K562 (cell line): Measurements from ENCODE around the gene B9D2. TPM values are rescaled to one million over a fixed set of nuclear protein-coding genes. Genes with fewer than 3 reads are reported as not detected.

Experiments
- CBX5 ChIP-seq: IDR thresholded peaks from 2 replicates; pipeline ENCODE4 v1.6.1; 2014; ENCODE audit warnings: low read depth, borderline replicate concordance
- CHD1 ChIP-seq: fragments of 200-600 bp; sonication (generic); IDR thresholded peaks from one replicate; pipeline ENCODE4 v1.6.1; 2012; ENCODE audit warnings: mild to moderate bottlenecking, moderate library complexity, low read length, inconsistent platforms
- GABPB1 ChIP-seq: sonication (generic); formaldehyde crosslinking; IDR thresholded peaks from 2 replicates; pipeline ENCODE4 v1.8.0; 2022; ENCODE audit warnings: mild to moderate bottlenecking, missing genetic modification reagents
- HNRNPK ChIP-seq: fragments of 200-400 bp; formaldehyde crosslinking; IDR thresholded peaks from one replicate; pipeline ENCODE4 v1.6.1; 2018; ENCODE audit warnings: mild to moderate bottlenecking, low read depth, low read length; ENCODE audit not compliant: poor library complexity, severe bottlenecking
- MTA2 ChIP-seq: fragments of 450-650 bp; IDR thresholded peaks from 2 replicates; pipeline ENCODE4 v1.6.1; 2016; ENCODE audit warnings: low read depth
- PHB2 ChIP-seq: fragments of 450-650 bp; IDR thresholded peaks from 2 replicates; pipeline ENCODE4 v1.6.1; 2017; ENCODE audit warnings: low read depth
- SMARCA4 ChIP-seq: fragments of 450-650 bp; IDR thresholded peaks from 2 replicates; pipeline ENCODE4 v1.6.1; 2016
- SRSF9 ChIP-seq: fragments of 200-400 bp; formaldehyde crosslinking; IDR thresholded peaks from 2 replicates; pipeline ENCODE4 v1.6.1; 2017; ENCODE audit warnings: low read depth, low read length, borderline replicate concordance
- SUPT5H ChIP-seq: fragments of 450-650 bp; IDR thresholded peaks from 2 replicates; pipeline ENCODE4 v1.6.1; 2016
- ZNF134 ChIP-seq: fragments of 250-450 bp; sonication (Bioruptor Pico); conservative IDR thresholded peaks from 2 replicates; pipeline ENCODE4 v1.4.0; 2020
- ZNF174 ChIP-seq: fragments of 250-450 bp; sonication (Bioruptor Pico); IDR thresholded peaks from 2 replicates; pipeline ENCODE4 v1.4.0; 2020; ENCODE audit warnings: mild to moderate bottlenecking
- polyA plus RNA-seq, 8 experiments: library from polyadenylated mRNA; depleted of rRNA in 4 of 8; stranded (reverse) in 5 of 8; unstranded in 3 of 8; fragments of >200 nt; fragmentation: Nextera tagmentation in 2 of 8; fragmentation: Illumina TruSeq in 1 of 8; extraction: Ambion mirVana in 2 of 8; extraction: Trizol in 1 of 8; gene quantifications; 2 replicates each; pipeline versions ENCODE4 v1.2.1 to v1.2.3, GENCODE V29; 2011 to 2014; ENCODE audit warnings: inconsistent platforms in 1 of 8, missing spikeins in 1 of 8
- total RNA-seq, 7 experiments: library from RNA; depleted of rRNA in 6 of 7; stranded (reverse); fragments of >200 nt in 6 of 7; fragmentation: Illumina TruSeq in 2 of 7; extraction: Trizol in 2 of 7; gene quantifications; 2 replicates each; pipeline versions ENCODE4 v1.2.1 to v1.2.3, GENCODE V29; 2011 to 2021; ENCODE audit warnings: low replicate concordance in 1 of 7
- TF ChIP-seq, protein P1 (sequence below): fragments of 250-450 bp; sonication (Bioruptor Pico); IDR thresholded peaks from 2 replicates; pipeline ENCODE4 v1.9.0; 2021; ENCODE audit warnings: mild to moderate bottlenecking, inconsistent platforms
- TF ChIP-seq, protein P2 (sequence below), 2 experiments: fragments of 450-650 bp; conservative IDR thresholded peaks; 2 replicates each; pipeline ENCODE4 v1.6.1; 2017; ENCODE audit warnings: mild to moderate bottlenecking in 2 of 2, moderate library complexity in 2 of 2
- TF ChIP-seq, protein P3 (sequence below): sonication (generic); formaldehyde crosslinking; IDR thresholded peaks from 2 replicates; pipeline ENCODE4 v1.8.0; 2022; ENCODE audit warnings: mild to moderate bottlenecking, missing genetic modification reagents
- TF ChIP-seq, protein P4 (sequence below): fragments of 250-450 bp; sonication (Bioruptor Pico); IDR thresholded peaks from 2 replicates; pipeline ENCODE4 v1.8.0; 2021; ENCODE audit warnings: moderate library complexity, mild to moderate bottlenecking, inconsistent platforms
- TF ChIP-seq, protein P5 (sequence below): fragments of 450-650 bp; IDR thresholded peaks from 2 replicates; pipeline ENCODE4 v1.6.1; 2018; ENCODE audit not compliant: partially characterized antibody
- TF ChIP-seq, protein P6 (sequence below): conservative IDR thresholded peaks from 2 replicates; pipeline ENCODE4 v1.6.1; 2011; ENCODE audit warnings: low read depth, mild to moderate bottlenecking, low read length; ENCODE audit not compliant: control insufficient read depth

B9D2 gene
- total and polyA plus RNA-seq, 9 of the 15 experiments (the other 6 are each of a cell fraction or from before 2014, with no cell fraction given), result 0.83 to 6.9 (median 2.8) TPM

DNA sequence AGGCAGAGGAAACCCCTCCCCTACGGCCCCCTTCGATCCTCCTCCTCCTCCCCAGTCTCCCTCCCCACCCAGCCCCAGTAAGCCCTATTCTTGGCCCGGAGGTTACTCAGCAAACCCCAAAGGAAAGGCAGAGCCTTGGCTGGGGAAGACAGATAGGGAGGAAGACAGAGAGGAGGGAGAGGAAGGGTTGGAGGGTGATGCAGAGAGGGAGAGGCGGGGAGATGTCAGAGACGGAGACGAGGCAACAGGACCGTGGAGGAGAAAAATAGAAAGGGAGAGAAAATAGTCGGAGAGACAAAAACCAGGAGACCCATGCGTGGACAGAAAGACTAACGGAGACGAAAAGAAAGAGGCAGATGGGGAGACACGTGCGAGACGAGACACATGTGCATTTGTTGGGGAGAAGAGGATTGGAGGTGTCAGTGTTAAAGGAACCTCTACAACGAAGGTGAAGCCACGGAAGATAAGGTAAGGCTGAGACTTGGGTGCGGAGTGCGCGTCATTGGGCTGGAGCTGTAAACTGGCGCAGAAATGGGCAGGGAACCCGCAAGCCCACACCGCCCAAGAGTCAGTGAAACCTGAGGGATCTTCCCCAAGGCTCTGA lies 13.1 kb downstream of the B9D2 start (continued):
- TF ChIP-seq, protein P1, sequence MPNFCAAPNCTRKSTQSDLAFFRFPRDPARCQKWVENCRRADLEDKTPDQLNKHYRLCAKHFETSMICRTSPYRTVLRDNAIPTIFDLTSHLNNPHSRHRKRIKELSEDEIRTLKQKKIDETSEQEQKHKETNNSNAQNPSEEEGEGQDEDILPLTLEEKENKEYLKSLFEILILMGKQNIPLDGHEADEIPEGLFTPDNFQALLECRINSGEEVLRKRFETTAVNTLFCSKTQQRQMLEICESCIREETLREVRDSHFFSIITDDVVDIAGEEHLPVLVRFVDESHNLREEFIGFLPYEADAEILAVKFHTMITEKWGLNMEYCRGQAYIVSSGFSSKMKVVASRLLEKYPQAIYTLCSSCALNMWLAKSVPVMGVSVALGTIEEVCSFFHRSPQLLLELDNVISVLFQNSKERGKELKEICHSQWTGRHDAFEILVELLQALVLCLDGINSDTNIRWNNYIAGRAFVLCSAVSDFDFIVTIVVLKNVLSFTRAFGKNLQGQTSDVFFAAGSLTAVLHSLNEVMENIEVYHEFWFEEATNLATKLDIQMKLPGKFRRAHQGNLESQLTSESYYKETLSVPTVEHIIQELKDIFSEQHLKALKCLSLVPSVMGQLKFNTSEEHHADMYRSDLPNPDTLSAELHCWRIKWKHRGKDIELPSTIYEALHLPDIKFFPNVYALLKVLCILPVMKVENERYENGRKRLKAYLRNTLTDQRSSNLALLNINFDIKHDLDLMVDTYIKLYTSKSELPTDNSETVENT, result no peak
- TF ChIP-seq SUPT5H (peak; percentile 65; the same call in 1 of the 2 replicates), ZNF134 (no peak), CBX5 (no peak), ZNF174 (CRISPR knock-in tag) (no peak), PHB2 (peak; percentile 39; the same call in 1 of the 2 replicates), SMARCA4 (peak; percentile 77), GABPB1 (no peak), MTA2 (peak; percentile 47), SRSF9 (no peak), CHD1 (peak; percentile 92), HNRNPK (no peak)
- TF ChIP-seq, protein P2, sequence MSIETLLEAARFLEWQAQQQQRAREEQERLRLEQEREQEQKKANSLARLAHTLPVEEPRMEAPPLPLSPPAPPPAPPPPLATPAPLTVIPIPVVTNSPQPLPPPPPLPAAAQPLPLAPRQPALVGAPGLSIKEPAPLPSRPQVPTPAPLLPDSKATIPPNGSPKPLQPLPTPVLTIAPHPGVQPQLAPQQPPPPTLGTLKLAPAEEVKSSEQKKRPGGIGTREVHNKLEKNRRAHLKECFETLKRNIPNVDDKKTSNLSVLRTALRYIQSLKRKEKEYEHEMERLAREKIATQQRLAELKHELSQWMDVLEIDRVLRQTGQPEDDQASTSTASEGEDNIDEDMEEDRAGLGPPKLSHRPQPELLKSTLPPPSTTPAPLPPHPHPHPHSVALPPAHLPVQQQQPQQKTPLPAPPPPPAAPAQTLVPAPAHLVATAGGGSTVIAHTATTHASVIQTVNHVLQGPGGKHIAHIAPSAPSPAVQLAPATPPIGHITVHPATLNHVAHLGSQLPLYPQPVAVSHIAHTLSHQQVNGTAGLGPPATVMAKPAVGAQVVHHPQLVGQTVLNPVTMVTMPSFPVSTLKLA (conservative IDR thresholded peaks at IDR 0.05), result peak; percentile 94 to 97
- TF ChIP-seq, protein P3, sequence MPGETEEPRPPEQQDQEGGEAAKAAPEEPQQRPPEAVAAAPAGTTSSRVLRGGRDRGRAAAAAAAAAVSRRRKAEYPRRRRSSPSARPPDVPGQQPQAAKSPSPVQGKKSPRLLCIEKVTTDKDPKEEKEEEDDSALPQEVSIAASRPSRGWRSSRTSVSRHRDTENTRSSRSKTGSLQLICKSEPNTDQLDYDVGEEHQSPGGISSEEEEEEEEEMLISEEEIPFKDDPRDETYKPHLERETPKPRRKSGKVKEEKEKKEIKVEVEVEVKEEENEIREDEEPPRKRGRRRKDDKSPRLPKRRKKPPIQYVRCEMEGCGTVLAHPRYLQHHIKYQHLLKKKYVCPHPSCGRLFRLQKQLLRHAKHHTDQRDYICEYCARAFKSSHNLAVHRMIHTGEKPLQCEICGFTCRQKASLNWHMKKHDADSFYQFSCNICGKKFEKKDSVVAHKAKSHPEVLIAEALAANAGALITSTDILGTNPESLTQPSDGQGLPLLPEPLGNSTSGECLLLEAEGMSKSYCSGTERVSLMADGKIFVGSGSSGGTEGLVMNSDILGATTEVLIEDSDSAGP (CRISPR knock-in tag), result peak; percentile 91
- TF ChIP-seq, protein P4, sequence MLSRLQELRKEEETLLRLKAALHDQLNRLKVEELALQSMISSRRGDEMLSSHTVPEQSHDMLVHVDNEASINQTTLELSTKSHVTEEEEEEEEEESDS (CRISPR knock-in tag), result no peak
- TF ChIP-seq, protein P5, sequence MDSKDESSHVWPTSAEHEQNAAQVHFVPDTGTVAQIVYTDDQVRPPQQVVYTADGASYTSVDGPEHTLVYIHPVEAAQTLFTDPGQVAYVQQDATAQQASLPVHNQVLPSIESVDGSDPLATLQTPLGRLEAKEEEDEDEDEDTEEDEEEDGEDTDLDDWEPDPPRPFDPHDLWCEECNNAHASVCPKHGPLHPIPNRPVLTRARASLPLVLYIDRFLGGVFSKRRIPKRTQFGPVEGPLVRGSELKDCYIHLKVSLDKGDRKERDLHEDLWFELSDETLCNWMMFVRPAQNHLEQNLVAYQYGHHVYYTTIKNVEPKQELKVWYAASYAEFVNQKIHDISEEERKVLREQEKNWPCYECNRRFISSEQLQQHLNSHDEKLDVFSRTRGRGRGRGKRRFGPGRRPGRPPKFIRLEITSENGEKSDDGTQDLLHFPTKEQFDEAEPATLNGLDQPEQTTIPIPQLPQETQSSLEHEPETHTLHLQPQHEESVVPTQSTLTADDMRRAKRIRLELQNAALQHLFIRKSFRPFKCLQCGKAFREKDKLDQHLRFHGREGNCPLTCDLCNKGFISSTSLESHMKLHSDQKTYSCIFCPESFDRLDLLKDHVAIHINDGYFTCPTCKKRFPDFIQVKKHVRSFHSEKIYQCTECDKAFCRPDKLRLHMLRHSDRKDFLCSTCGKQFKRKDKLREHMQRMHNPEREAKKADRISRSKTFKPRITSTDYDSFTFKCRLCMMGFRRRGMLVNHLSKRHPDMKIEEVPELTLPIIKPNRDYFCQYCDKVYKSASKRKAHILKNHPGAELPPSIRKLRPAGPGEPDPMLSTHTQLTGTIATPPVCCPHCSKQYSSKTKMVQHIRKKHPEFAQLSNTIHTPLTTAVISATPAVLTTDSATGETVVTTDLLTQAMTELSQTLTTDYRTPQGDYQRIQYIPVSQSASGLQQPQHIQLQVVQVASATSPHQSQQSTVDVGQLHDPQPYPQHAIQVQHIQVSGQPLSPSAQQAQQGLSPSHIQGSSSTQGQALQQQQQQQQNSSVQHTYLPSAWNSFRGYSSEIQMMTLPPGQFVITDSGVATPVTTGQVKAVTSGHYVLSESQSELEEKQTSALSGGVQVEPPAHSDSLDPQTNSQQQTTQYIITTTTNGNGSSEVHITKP, result no peak
- TF ChIP-seq, protein P6, sequence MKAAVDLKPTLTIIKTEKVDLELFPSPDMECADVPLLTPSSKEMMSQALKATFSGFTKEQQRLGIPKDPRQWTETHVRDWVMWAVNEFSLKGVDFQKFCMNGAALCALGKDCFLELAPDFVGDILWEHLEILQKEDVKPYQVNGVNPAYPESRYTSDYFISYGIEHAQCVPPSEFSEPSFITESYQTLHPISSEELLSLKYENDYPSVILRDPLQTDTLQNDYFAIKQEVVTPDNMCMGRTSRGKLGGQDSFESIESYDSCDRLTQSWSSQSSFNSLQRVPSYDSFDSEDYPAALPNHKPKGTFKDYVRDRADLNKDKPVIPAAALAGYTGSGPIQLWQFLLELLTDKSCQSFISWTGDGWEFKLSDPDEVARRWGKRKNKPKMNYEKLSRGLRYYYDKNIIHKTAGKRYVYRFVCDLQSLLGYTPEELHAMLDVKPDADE, result 0 out of 2 replicates have a peak, but pooled peaks have one; percentile 62
